H1 (cell line): ENCODE data around the gene SHQ1. TPM values are rescaled to one million over a fixed set of nuclear protein-coding genes. Genes with fewer than 3 reads are reported as not detected.

ENCODE experiments used
- CTCF ChIA-PET: fragments of 300-600 bp; sonication (Branson Sonifier 250); formaldehyde crosslinking; loops from one replicate; lab custom pipeline; 2021; ENCODE audit not compliant: partially characterized antibody; lab: Charles Lee
- POLR2A ChIA-PET: fragments of 300-600 bp; sonication (Branson Sonifier 250); formaldehyde crosslinking; loops from one replicate; lab custom pipeline; 2021; ENCODE audit warnings: inconsistent platforms; ENCODE audit not compliant: partially characterized antibody; lab: Charles Lee
- DNase-seq, 2 experiments: peaks; one replicate each; pipeline versions ENCODE4 v3.0.0 to v3.0.0-alpha.2; 2010 to 2022; ENCODE audit warnings: low spot score in 2 of 2, low read depth in 1 of 2, mixed read lengths in 1 of 2
- FAIRE-seq: peaks from 2 replicates; lab custom pipeline; 2011; peaks lifted over from hg19 to GRCh38; lab: Jason Lieb, UNC
- H2AFZ ChIP-seq: 2 replicates; pipeline ENCODE4 v1.8.1; 2012; ENCODE audit warnings: low read length, inconsistent platforms
- H2AK5ac ChIP-seq: 2 replicates; pipeline ENCODE4 v1.6.1; 2013; ENCODE audit warnings: low read depth, low read length
- H2BK120ac ChIP-seq: replicated peaks from 2 replicates; pipeline ENCODE3; 2013; ENCODE audit warnings: low read depth, low read length, inconsistent platforms
- H2BK12ac ChIP-seq: 2 replicates; pipeline ENCODE4 v1.6.1; 2013; ENCODE audit warnings: low read depth, low read length
- H2BK15ac ChIP-seq: 2 replicates; pipeline ENCODE4 v1.6.1; 2013; ENCODE audit warnings: low read length
- H2BK20ac ChIP-seq: 2 replicates; pipeline ENCODE4 v1.6.1; 2013; ENCODE audit warnings: low read length
- H2BK5ac ChIP-seq: 2 replicates; pipeline ENCODE4 v1.6.1; 2013; ENCODE audit warnings: low read depth, low read length
- H3K14ac ChIP-seq: 2 replicates; pipeline ENCODE4 v1.6.1; 2013; ENCODE audit warnings: inconsistent platforms; ENCODE audit not compliant: insufficient read length
- H3K18ac ChIP-seq: 2 replicates; pipeline ENCODE4 v1.6.1; 2013; ENCODE audit warnings: low read length; ENCODE audit errors: extremely low read depth
- H3K23ac ChIP-seq: 2 replicates; pipeline ENCODE4 v1.6.1; 2013; ENCODE audit warnings: inconsistent platforms; ENCODE audit not compliant: insufficient read length
- H3K23me2 ChIP-seq: 2 replicates; pipeline ENCODE4 v1.6.1; 2013; ENCODE audit warnings: low read depth, low read length
- H3K27ac ChIP-seq: 2 replicates; pipeline ENCODE4 v1.6.1; 2011; ENCODE audit warnings: low read depth, low read length, inconsistent platforms
- H3K27me3 ChIP-seq, 4 experiments: replicated peaks in 1 of 4; 1 replicate in 1 of 4; 2 replicates in 3 of 4; pipeline versions ENCODE4 v1.6.1 to v1.8.1; 2011 to 2013; ENCODE audit warnings: low read length in 3 of 4, mild to moderate bottlenecking in 3 of 4, inconsistent platforms in 2 of 4, mixed read lengths in 2 of 4, moderate library complexity in 1 of 4; ENCODE audit not compliant: control insufficient read depth in 3 of 4, insufficient read depth in 3 of 4; ENCODE audit errors: extremely low read depth in 1 of 4
- H3K36me3 ChIP-seq, 4 experiments: 2 replicates each; pipeline versions ENCODE4 v1.6.1 to v1.8.1; 2011 to 2013; ENCODE audit warnings: mild to moderate bottlenecking in 4 of 4, low read length in 3 of 4, moderate library complexity in 2 of 4, control low read depth in 1 of 4, inconsistent platforms in 1 of 4; ENCODE audit not compliant: insufficient read depth in 4 of 4, control insufficient read depth in 2 of 4
- H3K4ac ChIP-seq: replicated peaks from 2 replicates; pipeline ENCODE3; 2013; ENCODE audit warnings: low read length, low read depth, mixed read lengths, inconsistent platforms; ENCODE audit not compliant: insufficient read length
- H3K4me1 ChIP-seq, 4 experiments: replicated peaks in 1 of 4; 1 replicate in 1 of 4; 2 replicates in 3 of 4; pipeline versions ENCODE4 v1.6.1 to v1.8.1; 2011 to 2013; ENCODE audit warnings: low read length in 3 of 4, inconsistent platforms in 2 of 4, mixed read lengths in 1 of 4; ENCODE audit not compliant: insufficient read depth in 4 of 4, control insufficient read depth in 3 of 4
- H3K4me2 ChIP-seq, 2 experiments: 2 replicates each; pipeline versions ENCODE4 v1.6.1 to v1.8.1; 2011 to 2013; ENCODE audit warnings: low read depth in 2 of 2, low read length in 2 of 2, control low read depth in 1 of 2, inconsistent platforms in 1 of 2, mild to moderate bottlenecking in 1 of 2; ENCODE audit not compliant: insufficient read depth in 1 of 2
- H3K4me3 ChIP-seq, 4 experiments: fragments of 200-600, 300-600 bp in 1 of 4; sonication (generic), shearing (Covaris generic), sonication (Bioruptor Twin) in 1 of 4; 2 replicates each; pipeline versions ENCODE4 v1.5.1 to v1.8.1; 2011 to 2016; ENCODE audit warnings: low read length in 4 of 4, low read depth in 3 of 4, control low read depth in 2 of 4, inconsistent platforms in 2 of 4, mild to moderate bottlenecking in 2 of 4, mixed read lengths in 1 of 4, moderate library complexity in 1 of 4; ENCODE audit not compliant: insufficient read depth in 2 of 4; ENCODE audit errors: extremely low read depth in 1 of 4
- H3K56ac ChIP-seq: replicated peaks from 2 replicates; pipeline ENCODE3; 2013; ENCODE audit warnings: low read depth, mild to moderate bottlenecking, mixed read lengths, low read length, inconsistent platforms; ENCODE audit not compliant: insufficient read length
- H3K79me1 ChIP-seq: 2 replicates; pipeline ENCODE4 v1.6.1; 2013; ENCODE audit warnings: low read depth, low read length, control low read depth
- H3K79me2 ChIP-seq, 2 experiments: 2 replicates each; pipeline versions ENCODE4 v1.6.1 to v1.8.1; 2012 to 2013; ENCODE audit warnings: low read length in 2 of 2, mild to moderate bottlenecking in 2 of 2, inconsistent platforms in 1 of 2; ENCODE audit not compliant: insufficient read depth in 2 of 2, control insufficient read depth in 1 of 2
- H3K9ac ChIP-seq, 4 experiments: replicated peaks in 1 of 4; 1 replicate in 1 of 4; 2 replicates in 3 of 4; pipeline versions ENCODE4 v1.6.1 to v1.8.1; 2011 to 2013; ENCODE audit warnings: low read depth in 3 of 4, low read length in 3 of 4, control low read depth in 2 of 4, mild to moderate bottlenecking in 2 of 4, moderate library complexity in 2 of 4, inconsistent platforms in 1 of 4; ENCODE audit errors: extremely low read depth in 1 of 4
- H3K9me3 ChIP-seq, 2 experiments: 2 replicates each; pipeline versions ENCODE4 v1.6.1 to v1.8.1; 2012 to 2013; ENCODE audit warnings: mild to moderate bottlenecking in 2 of 2, moderate library complexity in 2 of 2, control low read depth in 1 of 2, inconsistent platforms in 1 of 2, low read depth in 1 of 2, low read length in 1 of 2, mixed read lengths in 1 of 2; ENCODE audit not compliant: insufficient read depth in 2 of 2
- H4K20me1 ChIP-seq, 2 experiments: replicated peaks in 1 of 2; 2 replicates each; pipeline versions ENCODE3 to v1.8.1; 2011 to 2013; ENCODE audit warnings: inconsistent platforms in 2 of 2, low read length in 2 of 2, mild to moderate bottlenecking in 1 of 2; ENCODE audit not compliant: insufficient read depth in 2 of 2, control insufficient read depth in 1 of 2
- H4K5ac ChIP-seq: 2 replicates; pipeline ENCODE4 v1.6.1; 2013; ENCODE audit warnings: low read length, low read depth, mixed read lengths, inconsistent platforms; ENCODE audit not compliant: insufficient read length
- H4K8ac ChIP-seq: 2 replicates; pipeline ENCODE4 v1.8.0; 2013; ENCODE audit warnings: mild to moderate bottlenecking, moderate library complexity, low read length, inconsistent platforms; ENCODE audit not compliant: insufficient read depth; ENCODE audit errors: extremely low read depth
- H4K91ac ChIP-seq: replicated peaks from 2 replicates; pipeline ENCODE3; 2013; ENCODE audit warnings: low read length, mixed read lengths, inconsistent platforms; ENCODE audit not compliant: insufficient read length
- BACH1 ChIP-seq: IDR thresholded peaks from 2 replicates; pipeline ENCODE4 v1.6.1; 2012; ENCODE audit warnings: low read length, improper control_type of control experiment
- BRCA1 ChIP-seq: IDR thresholded peaks from 2 replicates; pipeline ENCODE4 v1.6.1; 2012; ENCODE audit warnings: low read depth, low read length, improper control_type of control experiment
- KDM4A ChIP-seq: IDR thresholded peaks from one replicate; pipeline ENCODE4 v1.7.1; 2012; ENCODE audit warnings: low read depth, mild to moderate bottlenecking, moderate library complexity, low read length, inconsistent platforms; ENCODE audit not compliant: severe bottlenecking
- NANOG ChIP-seq: IDR thresholded peaks from 2 replicates; pipeline ENCODE4 v1.6.1; 2011; ENCODE audit warnings: low read length, low read depth, mild to moderate bottlenecking, inconsistent platforms; ENCODE audit not compliant: insufficient read depth, poor library complexity, severe bottlenecking
- NRF1 ChIP-seq: IDR thresholded peaks from 2 replicates; pipeline ENCODE4 v1.6.1; 2011; ENCODE audit warnings: mild to moderate bottlenecking, low read depth, low read length, improper control_type of control experiment
- POU5F1 ChIP-seq: IDR thresholded peaks from 2 replicates; pipeline ENCODE4 v1.6.1; 2011; ENCODE audit warnings: low read depth, mild to moderate bottlenecking, low read length, moderate library complexity
- RAD21 ChIP-seq, 2 experiments: IDR thresholded peaks in 1 of 2; conservative IDR thresholded peaks in 1 of 2; 2 replicates each; pipeline ENCODE4 v1.6.1; 2011; ENCODE audit warnings: low read depth in 2 of 2, low read length in 2 of 2, improper control_type of control experiment in 1 of 2, inconsistent platforms in 1 of 2, mild to moderate bottlenecking in 1 of 2, moderate library complexity in 1 of 2
- RNF2 ChIP-seq: fragments of 200-900, 300-1000 bp; sonication (generic); IDR thresholded peaks from 2 replicates; pipeline ENCODE4 v1.7.1; 2016; ENCODE audit warnings: borderline replicate concordance, low read depth, mild to moderate bottlenecking, antibody characterized with exemption, low read length; ENCODE audit not compliant: poor library complexity, severe bottlenecking; ENCODE audit errors: missing control alignments
- SAP30 ChIP-seq: fragments of 300-600 bp; sonication (generic); IDR thresholded peaks from 2 replicates; pipeline ENCODE4 v1.7.1; 2012; ENCODE audit warnings: low read length, moderate library complexity, mild to moderate bottlenecking, inconsistent platforms; ENCODE audit not compliant: insufficient read depth, insufficient replicate concordance
- SIRT6 ChIP-seq: IDR thresholded peaks from one replicate; pipeline ENCODE4 v1.7.1; 2012; ENCODE audit warnings: low read length, inconsistent platforms
- SIX5 ChIP-seq: IDR thresholded peaks from 2 replicates; pipeline ENCODE4 v1.6.1; 2011; ENCODE audit warnings: mild to moderate bottlenecking, low read depth, low read length
- SP4 ChIP-seq: IDR thresholded peaks from 2 replicates; pipeline ENCODE4 v1.6.1; 2012; ENCODE audit warnings: low read length, inconsistent platforms
- TAF1 ChIP-seq: IDR thresholded peaks from 2 replicates; pipeline ENCODE4 v1.6.1; 2011; ENCODE audit warnings: mild to moderate bottlenecking, low read depth, low read length
- TBP ChIP-seq: IDR thresholded peaks from 2 replicates; pipeline ENCODE4 v1.6.1; 2011; ENCODE audit warnings: low read depth, low read length, improper control_type of control experiment
- TEAD4 ChIP-seq: IDR thresholded peaks from 2 replicates; pipeline ENCODE4 v1.6.1; 2012; ENCODE audit warnings: low read depth, low read length, inconsistent platforms, mixed read lengths
- WGBS, 2 experiments: shearing (Covaris generic) in 1 of 2; methylation state at CpG; one replicate each; pipeline versions ENCODE4 v1.1.6 to v1.1.7; 2013 to 2015; ENCODE audit warnings: low lambda C conversion rate in 2 of 2, mixed read lengths in 2 of 2, inconsistent platforms in 1 of 2, low coverage in 1 of 2, missing lambda C conversion rate in 1 of 2; ENCODE audit not compliant: insufficient replicate concordance in 2 of 2, insufficient coverage in 1 of 2, insufficient read length in 1 of 2; ENCODE audit errors: extremely low coverage in 1 of 2, missing lambda C conversion rate in 1 of 2; 5-methylcytosine and 5-hydroxymethylcytosine counted together
- polyA plus RNA-seq, 7 experiments: library from polyadenylated mRNA; depleted of rRNA in 3 of 7; stranded (reverse) in 5 of 7; unstranded in 2 of 7; fragments of >200 nt in 5 of 7; fragments of 200-250 nt in 2 of 7; gene quantifications; 1 replicate in 5 of 7; 2 replicates in 1 of 7; 4 replicates in 1 of 7; pipeline versions ENCODE4 v1.2.1 to v1.2.3, GENCODE V29; 2011 to 2013; ENCODE audit warnings: missing spikeins in 2 of 7, mixed read lengths in 2 of 7
- total RNA-seq: library from RNA; stranded (reverse); fragmentation: NEBNext Ultra II Directional; extraction: Animal tissue kit (Norgen Biotek cat#: 25700); gene quantifications from 2 replicates; pipeline ENCODE4 v1.2.1, GENCODE V29; 2021

Gene SHQ1
- total and polyA plus RNA-seq, 2 of the 8 experiments (the other 6 are each of a cell fraction or from before 2014, with no cell fraction given): 10.7 to 34.4 TPM

GRCh38 chr3:72855001-72855400, 6.8 kb upstream of the SHQ1 start:
- Histone ChIP-seq H3K79me2 (no peaks in the 10 kb centered on the region), H4K91ac (no peak overlapping the region), H4K20me1 (no peaks in the 10 kb centered on the region), H2AFZ (no peak overlapping the region), H3K56ac (no peak overlapping the region), H3K27me3 (no peaks in the 10 kb centered on the region), H3K27ac (no peak overlapping the region), H2BK12ac (no peak overlapping the region), H3K4ac (no peak overlapping the region), H2BK120ac (no peak overlapping the region), H3K9me3 (no peaks in the 10 kb centered on the region), H3K18ac (no peak overlapping the region), H3K4me1 (no peaks in the 10 kb centered on the region), H3K23ac (no peak overlapping the region), H2BK15ac (no peak overlapping the region), H2BK5ac (no peak overlapping the region), H2BK20ac (no peak overlapping the region), H3K79me1 (no peaks in the 10 kb centered on the region), H3K14ac (no peak overlapping the region), H4K5ac (no peak overlapping the region), H3K36me3 (no peaks in the 10 kb centered on the region), H3K4me3 (no peak overlapping the region), H3K23me2 (no peaks in the 10 kb centered on the region), H4K8ac (no peak overlapping the region), H2AK5ac (no peak overlapping the region), H3K9ac (no peak overlapping the region), H3K4me2 (no peak overlapping the region)
- no peak for DNase-seq
- FAIRE-seq: no peak
- 88% methylated on average over 7 of the region's 7 CpGs; no CpG with 5 or more reads in 1 of the 2 experiments for WGBS, 2 experiments
- POLR2A ChIA-PET: no interaction called here
- CTCF ChIA-PET: interaction anchor here (1.1 to 1.4 kb wide), 3 partner anchors 21 to 227 kb away, joined by 3 read pairs; no protein-coding TSS in a partner anchor
- no peak for TF ChIP-seq SAP30
- TF ChIP-seq TEAD4: no peak
- TF ChIP-seq SIRT6: no peak
- TF ChIP-seq TAF1: no peak
- TF ChIP-seq BACH1: no peak
- no peak for TF ChIP-seq NANOG
- TF ChIP-seq BRCA1: no peak
- TF ChIP-seq SP4: no peak
- no peak for TF ChIP-seq POU5F1
- no peak for TF ChIP-seq KDM4A
- no peak for TF ChIP-seq NRF1
- no peak for TF ChIP-seq SIX5
- TF ChIP-seq TBP: no peak
- TF ChIP-seq RAD21 (IDR thresholded peaks at IDR 0.05 in 1 of 2, conservative IDR thresholded peaks at IDR 0.05 in 1 of 2; ENCODE audit: low read depth in 2 of 2, low read length in 2 of 2): no peak
- no peak for TF ChIP-seq RNF2
